Parathyroid adenoma (tissue), 2 donors: Measurements from ENCODE around the gene ARSG.
"Not testable (repeated sequence)": the region's sequence is repeated elsewhere in the genome, so short reads cannot be mapped to it uniquely, and the experiment has no call there.

Experiments used
- H2AFZ ChIP-seq: fragments of 300-600 bp; sonication (generic); one replicate; pipeline ENCODE4 v1.7.0; 2017; ENCODE audit warnings: antibody characterized with exemption, mild to moderate bottlenecking
- H3K27ac ChIP-seq: fragments of 300-600 bp; sonication (generic); one replicate; pipeline ENCODE4 v1.7.0; 2017
- H3K27me3 ChIP-seq: fragments of 300-600 bp; sonication (generic); one replicate; pipeline ENCODE4 v1.7.0; 2017; ENCODE audit warnings: low read length; ENCODE audit not compliant: control insufficient read depth, insufficient read depth
- H3K36me3 ChIP-seq: fragments of 300-600 bp; sonication (generic); one replicate; pipeline ENCODE4 v1.7.0; 2017; ENCODE audit warnings: low read length; ENCODE audit not compliant: control insufficient read depth, insufficient read depth
- H3K4me1 ChIP-seq: fragments of 300-600 bp; sonication (generic); one replicate; pipeline ENCODE4 v1.7.0; 2017; ENCODE audit warnings: control low read depth
- H3K4me2 ChIP-seq: fragments of 300-600 bp; sonication (generic); one replicate; pipeline ENCODE4 v1.7.0; 2017; ENCODE audit warnings: low read length
- H3K4me3 ChIP-seq: fragments of 300-600 bp; sonication (generic); one replicate; pipeline ENCODE4 v1.7.0; 2017; ENCODE audit warnings: low read depth, low read length
- H3K79me2 ChIP-seq: fragments of 300-600 bp; sonication (generic); one replicate; pipeline ENCODE4 v1.7.0; 2017; ENCODE audit warnings: control low read depth
- H3K9ac ChIP-seq: fragments of 300-600 bp; sonication (generic); one replicate; pipeline ENCODE4 v1.7.0; 2017; ENCODE audit warnings: mild to moderate bottlenecking
- H3K9me3 ChIP-seq: fragments of 300-600 bp; sonication (generic); one replicate; pipeline ENCODE4 v1.7.0; 2017; ENCODE audit warnings: low read length; ENCODE audit not compliant: control insufficient read depth
- CTCF ChIP-seq: fragments of 300-600 bp; sonication (generic); IDR thresholded peaks from one replicate; pipeline ENCODE4 v1.7.0; 2017; ENCODE audit warnings: antibody characterized with exemption, mild to moderate bottlenecking
- donor health status: primary hyperparathyroidism.

The ARSG gene

DNA sequence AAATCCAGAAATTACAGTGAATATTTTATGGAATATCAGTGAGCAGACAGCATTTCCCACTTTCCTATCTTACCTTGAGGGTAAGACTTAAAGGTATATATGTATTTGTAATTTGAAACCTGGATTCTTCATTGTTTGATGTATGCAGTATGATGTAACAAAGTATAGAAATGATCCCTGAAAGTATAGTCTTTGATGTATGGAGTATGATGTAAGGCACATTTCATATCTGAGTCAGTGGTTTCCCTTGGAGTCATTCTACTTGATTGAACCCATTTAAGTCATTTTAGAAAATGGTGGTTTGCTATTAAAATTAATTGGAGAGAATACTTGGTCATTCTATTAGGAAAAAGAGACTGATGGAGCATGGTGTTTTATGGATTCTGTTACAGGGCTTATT, 33.4 kb upstream of the ARSG start:
- Histone ChIP-seq H3K27me3 (no peaks in the 10 kb centered on the region), H3K9ac (no peak overlapping the region), H3K27ac (no peak overlapping the region), H3K36me3 (no peaks in the 10 kb centered on the region), H3K4me1 (no peaks in the 10 kb centered on the region), H3K4me3 (no peak overlapping the region), H2AFZ (no peak overlapping the region), H3K79me2 (no peaks in the 10 kb centered on the region), H3K4me2 (no peak overlapping the region), H3K9me3 (no peaks in the 10 kb centered on the region)
- no peak for TF ChIP-seq CTCF

- H3K36me3 ChIP-seq, H3K9ac ChIP-seq, H3K27me3 ChIP-seq, H3K4me1 ChIP-seq, H3K4me2 ChIP-seq, H3K9me3 ChIP-seq, H3K4me3 ChIP-seq, H3K79me2 ChIP-seq: not testable (repeated sequence)
- peak overlapping the region; percentile 71 for H2AFZ ChIP-seq
- peak overlapping the region; percentile 2 for H3K27ac ChIP-seq
These were observed 32.2 kb upstream of the ARSG start for GRCh38 chr17:68258890-68259647.

GRCh38 chr17:68259648-68259951, 31.7 kb upstream of the ARSG start:
- not testable (repeated sequence) for H3K4me1 ChIP-seq, H3K79me2 ChIP-seq, H3K9ac ChIP-seq, H3K36me3 ChIP-seq, H3K4me3 ChIP-seq, H3K4me2 ChIP-seq, H3K9me3 ChIP-seq, H3K27ac ChIP-seq, H3K27me3 ChIP-seq
- H2AFZ ChIP-seq = peak overlapping the region; percentile 71

GRCh38 chr17:68260051-68260762, 31.1 kb upstream of the ARSG start:
- H3K36me3 ChIP-seq = no peaks in the 10 kb centered on the region
- H3K27me3 ChIP-seq = no peaks in the 10 kb centered on the region
- no peak overlapping the region for H3K9ac ChIP-seq
- no peak overlapping the region for H3K27ac ChIP-seq
- H3K9me3 ChIP-seq = no peaks in the 10 kb centered on the region
- no peaks in the 10 kb centered on the region for H3K4me1 ChIP-seq
- TF ChIP-seq CTCF = no peak
- no peaks in the 10 kb centered on the region for H3K79me2 ChIP-seq
- no peak overlapping the region for H2AFZ ChIP-seq
- H3K4me3 ChIP-seq = no peak overlapping the region
- H3K4me2 ChIP-seq = no peak overlapping the region

DNA sequence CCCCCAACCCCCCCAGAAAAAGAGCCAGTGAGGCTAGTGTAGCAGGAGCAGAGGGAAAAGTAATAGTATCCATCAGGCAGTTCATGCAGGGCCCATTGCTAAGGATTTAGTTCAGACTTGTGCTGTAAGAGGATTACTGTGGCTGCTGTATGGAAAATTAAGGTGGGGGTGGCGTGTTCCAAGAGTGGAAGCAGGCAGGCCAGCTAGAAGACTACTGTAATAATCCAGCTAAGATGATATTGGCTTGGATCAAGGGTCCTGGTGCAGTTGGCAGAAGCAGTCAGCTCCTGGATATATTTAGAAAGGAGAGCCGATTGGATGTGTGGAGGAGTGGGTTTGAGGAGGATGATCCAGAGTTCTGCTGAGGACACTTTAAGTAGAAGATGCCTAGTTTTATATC, 28.8 kb upstream of the ARSG start:
- not testable (repeated sequence) for H3K4me2 ChIP-seq, H3K9ac ChIP-seq, H3K4me1 ChIP-seq, H3K79me2 ChIP-seq, H3K36me3 ChIP-seq, H2AFZ ChIP-seq, H3K4me3 ChIP-seq, H3K27ac ChIP-seq, H3K27me3 ChIP-seq, H3K9me3 ChIP-seq

DNA sequence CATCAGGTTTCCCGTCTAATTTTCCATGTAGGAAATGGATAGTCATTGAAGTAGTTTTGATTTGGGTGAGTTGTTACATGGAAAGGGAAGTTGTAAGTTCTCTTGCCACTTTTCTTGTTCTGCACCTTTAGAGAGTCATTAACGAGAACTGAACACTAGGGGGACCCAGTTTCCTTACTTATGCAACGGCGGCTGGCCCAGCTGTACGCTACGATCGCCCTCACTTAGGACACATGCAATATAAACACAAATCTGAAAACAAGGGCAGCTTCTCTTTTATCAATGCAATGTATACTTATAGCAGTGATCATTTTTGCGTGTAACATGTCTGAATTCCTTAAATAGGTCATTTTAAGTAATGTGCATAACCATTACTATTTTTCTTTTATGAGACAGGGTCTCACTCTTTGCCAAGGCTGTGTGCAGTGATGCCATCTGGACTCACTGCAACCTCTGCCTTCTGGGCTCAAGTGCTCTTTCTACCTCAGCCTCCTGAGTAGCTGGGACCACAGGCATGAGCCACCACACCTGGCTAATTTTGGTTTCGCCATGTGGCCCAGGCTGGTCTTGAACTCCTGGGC, 28.1 kb upstream of the ARSG start:
- H3K4me1 ChIP-seq, H3K27me3 ChIP-seq, H3K27ac ChIP-seq, H2AFZ ChIP-seq, H3K9me3 ChIP-seq, H3K9ac ChIP-seq, H3K36me3 ChIP-seq, H3K79me2 ChIP-seq, H3K4me3 ChIP-seq, H3K4me2 ChIP-seq: not testable (repeated sequence)
- peak; percentile 71 for TF ChIP-seq CTCF

- H3K79me2 ChIP-seq, H3K4me2 ChIP-seq, H3K9me3 ChIP-seq, H3K27ac ChIP-seq, H3K4me3 ChIP-seq, H3K36me3 ChIP-seq, H3K4me1 ChIP-seq, H3K27me3 ChIP-seq, H3K9ac ChIP-seq, H2AFZ ChIP-seq: not testable (repeated sequence)
These were observed 25.5 kb upstream of the ARSG start for GRCh38 chr17:68265833-68266232.
